K562 (cell line): ENCODE measurements around the gene TEX22. TPM values are rescaled to one million over a fixed set of nuclear protein-coding genes. Genes with fewer than 3 reads are reported as not detected.

ENCODE experiments used
- ATF6 ChIP-seq: sonication (generic); formaldehyde crosslinking; IDR thresholded peaks from 2 replicates; pipeline ENCODE4 v1.4.0; 2020; ENCODE audit warnings: mild to moderate bottlenecking, missing genetic modification reagents
- KHSRP ChIP-seq: fragments of 450-650 bp; IDR thresholded peaks from 2 replicates; pipeline ENCODE4 v1.6.1; 2017
- MAFK ChIP-seq: IDR thresholded peaks from 2 replicates; pipeline ENCODE4 v1.6.1; 2011; ENCODE audit warnings: low read length, improper control_type of control experiment
- MGA ChIP-seq: fragments of 450-650 bp; IDR thresholded peaks from 2 replicates; pipeline ENCODE4 v1.6.1; 2016; ENCODE audit warnings: mild to moderate bottlenecking, moderate library complexity
- RHOXF2B ChIP-seq: fragments of 250-450 bp; sonication (Bioruptor Pico); conservative IDR thresholded peaks from 2 replicates; pipeline ENCODE4 v1.5.1; 2021
- SIX5 ChIP-seq, 2 experiments: IDR thresholded peaks; 2 replicates each; pipeline ENCODE4 v1.6.1; 2011; ENCODE audit warnings: low read length in 2 of 2, borderline replicate concordance in 1 of 2, low read depth in 1 of 2, mild to moderate bottlenecking in 1 of 2, moderate library complexity in 1 of 2; ENCODE audit not compliant: insufficient read depth in 1 of 2
- SRSF9 ChIP-seq: fragments of 200-400 bp; formaldehyde crosslinking; IDR thresholded peaks from 2 replicates; pipeline ENCODE4 v1.6.1; 2017; ENCODE audit warnings: low read depth, low read length, borderline replicate concordance
- VEZF1 ChIP-seq: fragments of 200-800 bp; sonication (Bioruptor generic); IDR thresholded peaks from 2 replicates; pipeline ENCODE4 v1.6.1; 2017; ENCODE audit warnings: missing genetic modification characterization, missing compliant biosample characterization
- polyA plus RNA-seq, 8 experiments: library from polyadenylated mRNA; depleted of rRNA in 4 of 8; stranded (reverse) in 5 of 8; unstranded in 3 of 8; fragments of >200 nt; fragmentation: Nextera tagmentation in 2 of 8; fragmentation: Illumina TruSeq in 1 of 8; extraction: Ambion mirVana in 2 of 8; extraction: Trizol in 1 of 8; gene quantifications; 2 replicates each; pipeline versions ENCODE4 v1.2.1 to v1.2.3, GENCODE V29; 2011 to 2014; ENCODE audit warnings: inconsistent platforms in 1 of 8, missing spikeins in 1 of 8
- total RNA-seq, 7 experiments: library from RNA; depleted of rRNA in 6 of 7; stranded (reverse); fragments of >200 nt in 6 of 7; fragmentation: Illumina TruSeq in 2 of 7; extraction: Trizol in 2 of 7; gene quantifications; 2 replicates each; pipeline versions ENCODE4 v1.2.1 to v1.2.3, GENCODE V29; 2011 to 2021; ENCODE audit warnings: low replicate concordance in 1 of 7

The TEX22 gene
- total and polyA plus RNA-seq, 9 of the 15 experiments (the other 6 are each of a cell fraction or from before 2014, with no cell fraction given), result 0.04 to 1.7 (median 0.23) TPM; not detected in 2

GRCh38 chr14:105419195-105420091, 21.1 kb downstream of the TEX22 start, which contains the start of gene MTA1 (continued):
- TF ChIP-seq MGA (peak; percentile 55; the same call in 1 of the 2 replicates), SRSF9 (no peak), SIX5 (IDR thresholded peaks at IDR 0.05; ENCODE audit: borderline replicate concordance in 1 of 2, insufficient read depth in 1 of 2, low read depth in 1 of 2, low read length in 2 of 2) (no peak), KHSRP (no peak), MAFK (no peak), VEZF1 (CRISPR knock-in tag) (peak; percentile 73), RHOXF2B (no peak), ATF6 (CRISPR knock-in tag) (no peak)
